H1 (cell line): Measurements from ENCODE around the gene CDKN1B. TPM values are rescaled to one million over a fixed set of nuclear protein-coding genes. Genes with fewer than 3 reads are reported as not detected.

Experiments used
- CTCF ChIA-PET: fragments of 300-600 bp; sonication (Branson Sonifier 250); formaldehyde crosslinking; loops from one replicate; lab custom pipeline; 2021; ENCODE audit not compliant: partially characterized antibody; lab: Charles Lee
- POLR2A ChIA-PET: fragments of 300-600 bp; sonication (Branson Sonifier 250); formaldehyde crosslinking; loops from one replicate; lab custom pipeline; 2021; ENCODE audit warnings: inconsistent platforms; ENCODE audit not compliant: partially characterized antibody; lab: Charles Lee
- DNase-seq, 2 experiments: peaks; one replicate each; pipeline versions ENCODE4 v3.0.0 to v3.0.0-alpha.2; 2010 to 2022; ENCODE audit warnings: low spot score in 2 of 2, low read depth in 1 of 2, mixed read lengths in 1 of 2
- FAIRE-seq: peaks from 2 replicates; lab custom pipeline; 2011; peaks lifted over from hg19 to GRCh38; lab: Jason Lieb, UNC
- H2AFZ ChIP-seq: 2 replicates; pipeline ENCODE4 v1.8.1; 2012; ENCODE audit warnings: low read length, inconsistent platforms
- H2AK5ac ChIP-seq: 2 replicates; pipeline ENCODE4 v1.6.1; 2013; ENCODE audit warnings: low read depth, low read length
- H2BK120ac ChIP-seq: replicated peaks from 2 replicates; pipeline ENCODE3; 2013; ENCODE audit warnings: low read depth, low read length, inconsistent platforms
- H2BK12ac ChIP-seq: 2 replicates; pipeline ENCODE4 v1.6.1; 2013; ENCODE audit warnings: low read depth, low read length
- H2BK15ac ChIP-seq: 2 replicates; pipeline ENCODE4 v1.6.1; 2013; ENCODE audit warnings: low read length
- H2BK20ac ChIP-seq: 2 replicates; pipeline ENCODE4 v1.6.1; 2013; ENCODE audit warnings: low read length
- H2BK5ac ChIP-seq: 2 replicates; pipeline ENCODE4 v1.6.1; 2013; ENCODE audit warnings: low read depth, low read length
- H3K14ac ChIP-seq: 2 replicates; pipeline ENCODE4 v1.6.1; 2013; ENCODE audit warnings: inconsistent platforms; ENCODE audit not compliant: insufficient read length
- H3K18ac ChIP-seq: 2 replicates; pipeline ENCODE4 v1.6.1; 2013; ENCODE audit warnings: low read length; ENCODE audit errors: extremely low read depth
- H3K23ac ChIP-seq: 2 replicates; pipeline ENCODE4 v1.6.1; 2013; ENCODE audit warnings: inconsistent platforms; ENCODE audit not compliant: insufficient read length
- H3K23me2 ChIP-seq: 2 replicates; pipeline ENCODE4 v1.6.1; 2013; ENCODE audit warnings: low read depth, low read length
- H3K27ac ChIP-seq: 2 replicates; pipeline ENCODE4 v1.6.1; 2011; ENCODE audit warnings: low read depth, low read length, inconsistent platforms
- H3K27me3 ChIP-seq, 4 experiments: replicated peaks in 1 of 4; 1 replicate in 1 of 4; 2 replicates in 3 of 4; pipeline versions ENCODE4 v1.6.1 to v1.8.1; 2011 to 2013; ENCODE audit warnings: low read length in 3 of 4, mild to moderate bottlenecking in 3 of 4, inconsistent platforms in 2 of 4, mixed read lengths in 2 of 4, moderate library complexity in 1 of 4; ENCODE audit not compliant: control insufficient read depth in 3 of 4, insufficient read depth in 3 of 4; ENCODE audit errors: extremely low read depth in 1 of 4
- H3K36me3 ChIP-seq, 4 experiments: 2 replicates each; pipeline versions ENCODE4 v1.6.1 to v1.8.1; 2011 to 2013; ENCODE audit warnings: mild to moderate bottlenecking in 4 of 4, low read length in 3 of 4, moderate library complexity in 2 of 4, control low read depth in 1 of 4, inconsistent platforms in 1 of 4; ENCODE audit not compliant: insufficient read depth in 4 of 4, control insufficient read depth in 2 of 4
- H3K4ac ChIP-seq: replicated peaks from 2 replicates; pipeline ENCODE3; 2013; ENCODE audit warnings: low read length, low read depth, mixed read lengths, inconsistent platforms; ENCODE audit not compliant: insufficient read length
- H3K4me1 ChIP-seq, 4 experiments: replicated peaks in 1 of 4; 1 replicate in 1 of 4; 2 replicates in 3 of 4; pipeline versions ENCODE4 v1.6.1 to v1.8.1; 2011 to 2013; ENCODE audit warnings: low read length in 3 of 4, inconsistent platforms in 2 of 4, mixed read lengths in 1 of 4; ENCODE audit not compliant: insufficient read depth in 4 of 4, control insufficient read depth in 3 of 4
- H3K4me2 ChIP-seq, 2 experiments: 2 replicates each; pipeline versions ENCODE4 v1.6.1 to v1.8.1; 2011 to 2013; ENCODE audit warnings: low read depth in 2 of 2, low read length in 2 of 2, control low read depth in 1 of 2, inconsistent platforms in 1 of 2, mild to moderate bottlenecking in 1 of 2; ENCODE audit not compliant: insufficient read depth in 1 of 2
- H3K4me3 ChIP-seq, 4 experiments: fragments of 200-600, 300-600 bp in 1 of 4; sonication (generic), shearing (Covaris generic), sonication (Bioruptor Twin) in 1 of 4; 2 replicates each; pipeline versions ENCODE4 v1.5.1 to v1.8.1; 2011 to 2016; ENCODE audit warnings: low read length in 4 of 4, low read depth in 3 of 4, control low read depth in 2 of 4, inconsistent platforms in 2 of 4, mild to moderate bottlenecking in 2 of 4, mixed read lengths in 1 of 4, moderate library complexity in 1 of 4; ENCODE audit not compliant: insufficient read depth in 2 of 4; ENCODE audit errors: extremely low read depth in 1 of 4
- H3K56ac ChIP-seq: replicated peaks from 2 replicates; pipeline ENCODE3; 2013; ENCODE audit warnings: low read depth, mild to moderate bottlenecking, mixed read lengths, low read length, inconsistent platforms; ENCODE audit not compliant: insufficient read length
- H3K79me1 ChIP-seq: 2 replicates; pipeline ENCODE4 v1.6.1; 2013; ENCODE audit warnings: low read depth, low read length, control low read depth
- H3K79me2 ChIP-seq, 2 experiments: 2 replicates each; pipeline versions ENCODE4 v1.6.1 to v1.8.1; 2012 to 2013; ENCODE audit warnings: low read length in 2 of 2, mild to moderate bottlenecking in 2 of 2, inconsistent platforms in 1 of 2; ENCODE audit not compliant: insufficient read depth in 2 of 2, control insufficient read depth in 1 of 2
- H3K9ac ChIP-seq, 4 experiments: replicated peaks in 1 of 4; 1 replicate in 1 of 4; 2 replicates in 3 of 4; pipeline versions ENCODE4 v1.6.1 to v1.8.1; 2011 to 2013; ENCODE audit warnings: low read depth in 3 of 4, low read length in 3 of 4, control low read depth in 2 of 4, mild to moderate bottlenecking in 2 of 4, moderate library complexity in 2 of 4, inconsistent platforms in 1 of 4; ENCODE audit errors: extremely low read depth in 1 of 4
- H3K9me3 ChIP-seq, 2 experiments: 2 replicates each; pipeline versions ENCODE4 v1.6.1 to v1.8.1; 2012 to 2013; ENCODE audit warnings: mild to moderate bottlenecking in 2 of 2, moderate library complexity in 2 of 2, control low read depth in 1 of 2, inconsistent platforms in 1 of 2, low read depth in 1 of 2, low read length in 1 of 2, mixed read lengths in 1 of 2; ENCODE audit not compliant: insufficient read depth in 2 of 2
- H4K20me1 ChIP-seq, 2 experiments: replicated peaks in 1 of 2; 2 replicates each; pipeline versions ENCODE3 to v1.8.1; 2011 to 2013; ENCODE audit warnings: inconsistent platforms in 2 of 2, low read length in 2 of 2, mild to moderate bottlenecking in 1 of 2; ENCODE audit not compliant: insufficient read depth in 2 of 2, control insufficient read depth in 1 of 2
- H4K5ac ChIP-seq: 2 replicates; pipeline ENCODE4 v1.6.1; 2013; ENCODE audit warnings: low read length, low read depth, mixed read lengths, inconsistent platforms; ENCODE audit not compliant: insufficient read length
- H4K8ac ChIP-seq: 2 replicates; pipeline ENCODE4 v1.8.0; 2013; ENCODE audit warnings: mild to moderate bottlenecking, moderate library complexity, low read length, inconsistent platforms; ENCODE audit not compliant: insufficient read depth; ENCODE audit errors: extremely low read depth
- H4K91ac ChIP-seq: replicated peaks from 2 replicates; pipeline ENCODE3; 2013; ENCODE audit warnings: low read length, mixed read lengths, inconsistent platforms; ENCODE audit not compliant: insufficient read length
- WGBS, 2 experiments: shearing (Covaris generic) in 1 of 2; methylation state at CpG; one replicate each; pipeline versions ENCODE4 v1.1.6 to v1.1.7; 2013 to 2015; ENCODE audit warnings: low lambda C conversion rate in 2 of 2, mixed read lengths in 2 of 2, inconsistent platforms in 1 of 2, low coverage in 1 of 2, missing lambda C conversion rate in 1 of 2; ENCODE audit not compliant: insufficient replicate concordance in 2 of 2, insufficient coverage in 1 of 2, insufficient read length in 1 of 2; ENCODE audit errors: extremely low coverage in 1 of 2, missing lambda C conversion rate in 1 of 2; 5-methylcytosine and 5-hydroxymethylcytosine counted together
- polyA plus RNA-seq, 7 experiments: library from polyadenylated mRNA; depleted of rRNA in 3 of 7; stranded (reverse) in 5 of 7; unstranded in 2 of 7; fragments of >200 nt in 5 of 7; fragments of 200-250 nt in 2 of 7; gene quantifications; 1 replicate in 5 of 7; 2 replicates in 1 of 7; 4 replicates in 1 of 7; pipeline versions ENCODE4 v1.2.1 to v1.2.3, GENCODE V29; 2011 to 2013; ENCODE audit warnings: missing spikeins in 2 of 7, mixed read lengths in 2 of 7
- total RNA-seq: library from RNA; stranded (reverse); fragmentation: NEBNext Ultra II Directional; extraction: Animal tissue kit (Norgen Biotek cat#: 25700); gene quantifications from 2 replicates; pipeline ENCODE4 v1.2.1, GENCODE V29; 2021

Gene CDKN1B
- total and polyA plus RNA-seq, 2 of the 8 experiments (the other 6 are each of a cell fraction or from before 2014, with no cell fraction given) = 6.5 to 27.2 TPM

DNA sequence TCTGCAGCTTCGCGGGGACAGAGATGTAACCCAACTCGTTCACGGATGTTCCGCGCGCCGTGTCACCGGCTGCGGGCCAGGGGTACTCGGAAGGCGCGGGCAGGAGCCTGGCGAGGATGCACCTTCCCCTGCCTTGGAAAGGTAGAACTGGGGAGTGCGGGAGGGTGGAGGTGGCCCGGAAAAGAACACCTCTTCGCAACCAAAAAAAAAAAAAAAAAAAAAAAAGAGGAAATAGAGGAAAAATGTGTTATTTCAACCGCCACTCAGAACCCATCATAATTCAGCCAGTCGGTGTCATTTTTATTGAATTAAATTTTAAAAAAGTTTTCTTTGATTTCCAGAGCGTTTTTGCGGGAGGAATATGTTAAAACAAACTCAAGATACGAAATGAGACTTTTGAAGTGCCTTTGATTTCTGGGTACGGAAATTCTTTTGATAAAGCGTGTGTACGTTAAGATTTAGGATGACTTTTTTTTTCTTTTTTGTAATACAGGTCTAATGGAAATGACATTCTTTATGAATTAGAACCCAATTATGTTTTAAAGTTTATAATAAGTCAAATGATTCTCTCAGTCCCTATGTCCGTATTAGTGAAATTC is 8.9 kb downstream of the CDKN1B start:
- Histone ChIP-seq H3K9me3 (no peaks in the 10 kb centered on the region), H2BK5ac (peak overlapping the region; percentile 95; the same call in 1 of the 2 replicates), H2AK5ac (no peak overlapping the region), H3K27me3 (peaks cover 0 to 2% (median 0%) of the 10 kb centered on the region in 4 experiments; a peak in 1 of 7 replicates), H2BK20ac (no peak overlapping the region), H3K36me3 (peaks cover 0 to 16% (median 1%) of the 10 kb centered on the region in 4 experiments; a peak in 2 of 8 replicates), H4K5ac (peak overlapping the region; percentile 98), H2BK15ac (no peak overlapping the region), H3K23me2 (peaks cover 13% of the 10 kb centered on the region; the same call in 1 of the 2 replicates), H4K8ac (peak overlapping the region; percentile 63; the same call in 1 of the 2 replicates), H3K79me2 (peaks cover 0 to 4% of the 10 kb centered on the region in 2 experiments; a peak in 1 of 4 replicates), H3K18ac (peak overlapping the region; percentile 90), H3K27ac (peak overlapping the region; percentile 88; the same call in 1 of the 2 replicates), H3K4ac (peak overlapping the region; percentile 85), H3K4me1 (peaks cover 0 to 8% (median 0%) of the 10 kb centered on the region in 4 experiments; a peak in 4 of 7 replicates), H3K23ac (no peak overlapping the region), H3K79me1 (no peaks in the 10 kb centered on the region), H3K14ac (no peak overlapping the region), H3K4me3 (peak overlapping the region; percentile 74 to 98 (median 88)), H2BK120ac (peak overlapping the region; percentile 22), H3K4me2 (peak overlapping the region; percentile 67 to 95), H2AFZ (peak overlapping the region; percentile 77; the same call in 1 of the 2 replicates), H3K56ac (peak overlapping the region; percentile 86), H2BK12ac (0 out of 2 replicates have a peak overlapping the region, but pooled peaks have one; percentile 39), H4K20me1 (no peaks in the 10 kb centered on the region), H3K9ac (peak overlapping the region; percentile 8 to 83 (median 58)), H4K91ac (peak overlapping the region; percentile 81)
- WGBS, 2 experiments = 1% methylated on average over 25 of the region's 26 CpGs; no CpG with 5 or more reads in 1 of the 2 experiments
- POLR2A ChIA-PET = interaction anchor here (0.6 to 4.5 kb wide), 16 partner anchors 9 to 398 kb away, joined by 3 to 51 read pairs (median 3); no protein-coding TSS in a partner anchor
- CTCF ChIA-PET = interaction anchor here (0.6 to 3.8 kb wide), 4 partner anchors 10 to 59 kb away, joined by 3 to 23 read pairs (median 4); no protein-coding TSS in a partner anchor
- FAIRE-seq (no peak), DNase-seq (no peak)
